ENCODE results near the gene ZSWIM8. TPM values are rescaled to one million over a fixed set of nuclear protein-coding genes. Genes with fewer than 3 reads are reported as not detected.

Gene ZSWIM8
- total and polyA plus RNA-seq, 2 of the 8 experiments (the other 6 are each of a cell fraction or from before 2014, with no cell fraction given), result 44.7 to 99.7 TPM

- TF ChIP-seq ATF2 (IDR thresholded peaks at IDR 0.05; ENCODE audit: low read length), result no peak
- peak; percentile 79 for TF ChIP-seq YY1 (IDR thresholded peaks at IDR 0.05; ENCODE audit: low read depth, low read length)
- peak; percentile 53; the same call in 1 of the 2 replicates for TF ChIP-seq POLR2AphosphoS5 (IDR thresholded peaks at IDR 0.05; ENCODE audit: low read depth, low read length)
- peak; percentile 88; the same call in 1 of the 2 replicates for TF ChIP-seq RBBP5 (IDR thresholded peaks at IDR 0.05; ENCODE audit: borderline replicate concordance, low read depth, low read length)
- no peak for TF ChIP-seq EZH2 (IDR thresholded peaks at IDR 0.05; ENCODE audit: low read depth, low read length, severe bottlenecking)
- TF ChIP-seq JUN (IDR thresholded peaks at IDR 0.05; ENCODE audit: low read depth, low read length), result no peak
- TF ChIP-seq USF2 (IDR thresholded peaks at IDR 0.05; ENCODE audit: low read length), result no peak
- TF ChIP-seq POU5F1 (IDR thresholded peaks at IDR 0.05; ENCODE audit: low read depth, low read length), result no peak
- 0 out of 2 replicates have a peak, but pooled peaks have one; percentile 31 for TF ChIP-seq KDM5A (IDR thresholded peaks at IDR 0.05; ENCODE audit: low read length)
- TF ChIP-seq CBX8 (IDR thresholded peaks at IDR 0.05; ENCODE audit: borderline replicate concordance, low read depth, low read length), result no peak
- no peak for TF ChIP-seq FOSL1 (IDR thresholded peaks at IDR 0.05; ENCODE audit: insufficient read depth, low read depth, low read length)
- no peak for TF ChIP-seq SIRT6 (IDR thresholded peaks at IDR 0.05; ENCODE audit: low read length)
- peak; percentile 54; the same call in 1 of the 2 replicates for TF ChIP-seq TBP (IDR thresholded peaks at IDR 0.05; ENCODE audit: low read depth, low read length)
- no peak for TF ChIP-seq SAP30 (IDR thresholded peaks at IDR 0.05; ENCODE audit: insufficient read depth, insufficient replicate concordance, low read length)
- no peak for TF ChIP-seq RXRA (IDR thresholded peaks at IDR 0.05; ENCODE audit: insufficient read depth, low read depth, low read length)
- no peak for TF ChIP-seq SRF (IDR thresholded peaks at IDR 0.05; ENCODE audit: low read depth, low read length)
- TF ChIP-seq TAF7 (optimal IDR thresholded peaks at IDR 0.05; ENCODE audit: borderline replicate concordance, low read depth, low read length), result peak; percentile 48
- peak; percentile 63; the same call in 1 of the 2 replicates for TF ChIP-seq TAF1 (IDR thresholded peaks at IDR 0.05; ENCODE audit: low read depth, low read length)
Measured at GRCh38 chr10:73772281-73773151, 12.9 kb upstream of the ZSWIM8 start (continued).
